ENCODE results near the gene TCF3. TPM values are rescaled to one million over a fixed set of nuclear protein-coding genes. Genes with fewer than 3 reads are reported as not detected.

TCF3 gene
- total RNA-seq, 3 donors from 2014 or later: 54.4 to 57.7 (median 57.4) TPM

- H3K4me3 ChIP-seq: no peak overlapping the region
- H3K36me3 ChIP-seq (ENCODE audit: low read depth): no peaks in the 10 kb centered on the region
- no peaks in the 10 kb centered on the region for H3K9me3 ChIP-seq
- no peaks in the 10 kb centered on the region for H3K4me1 ChIP-seq (ENCODE audit: low read depth)
- ATAC-seq (no peak), DNase-seq (peak in 1 of 3 donors; percentile 17)
- intact Hi-C loops (cut with DNase I, micrococcal nuclease): no loop called here
- TF ChIP-seq CTCF (IDR thresholded peaks at IDR 0.05): no peak
Observed at GRCh38 chr19:1680976-1681375, 28.6 kb upstream of the TCF3 start.

- TF ChIP-seq CTCF (IDR thresholded peaks at IDR 0.05): no peak
- ATAC-seq (no peak), DNase-seq (no peak)
- H3K4me1 ChIP-seq (ENCODE audit: low read depth): no peaks in the 10 kb centered on the region
- H3K36me3 ChIP-seq (ENCODE audit: low read depth): no peaks in the 10 kb centered on the region
- intact Hi-C loops (cut with DNase I, micrococcal nuclease): no loop called here
- H3K9me3 ChIP-seq: no peaks in the 10 kb centered on the region
- no peak overlapping the region for H3K4me3 ChIP-seq
Observed at GRCh38 chr19:1678073-1678472, 25.7 kb upstream of the TCF3 start.

GRCh38 chr19:1676351-1677266 lies 24.2 kb upstream of the TCF3 start:
- Histone ChIP-seq H3K36me3 (ENCODE audit: low read depth) (no peaks in the 10 kb centered on the region), H3K4me3 (no peak overlapping the region), H3K9me3 (no peaks in the 10 kb centered on the region), H3K4me1 (ENCODE audit: low read depth) (peaks cover 9% of the 10 kb centered on the region)
- intact Hi-C loops (cut with DNase I, micrococcal nuclease): no loop called here
- no peak for TF ChIP-seq CTCF (IDR thresholded peaks at IDR 0.05)
- no peak for DNase-seq
- ATAC-seq: no peak

GRCh38 chr19:1675633-1676350 lies 23.4 kb upstream of the TCF3 start:
- ATAC-seq (no peak), DNase-seq (no peak)
- no peaks in the 10 kb centered on the region for H3K9me3 ChIP-seq
- no peak overlapping the region for H3K4me3 ChIP-seq
- no peak for TF ChIP-seq CTCF (IDR thresholded peaks at IDR 0.05)
- no peaks in the 10 kb centered on the region for H3K36me3 ChIP-seq (ENCODE audit: low read depth)
- H3K4me1 ChIP-seq (ENCODE audit: low read depth): peaks cover 9% of the 10 kb centered on the region
- intact Hi-C loops (cut with DNase I, micrococcal nuclease): no loop called here

GRCh38 chr19:1674293-1674679 lies 21.9 kb upstream of the TCF3 start:
- no peak for DNase-seq
- intact Hi-C loops (cut with DNase I, micrococcal nuclease): no loop called here
- no peak overlapping the region for H3K4me3 ChIP-seq
- H3K9me3 ChIP-seq: no peaks in the 10 kb centered on the region
- no peaks in the 10 kb centered on the region for H3K36me3 ChIP-seq (ENCODE audit: low read depth)
- no peak for ATAC-seq
- peaks cover 9% of the 10 kb centered on the region for H3K4me1 ChIP-seq (ENCODE audit: low read depth)
- TF ChIP-seq CTCF (IDR thresholded peaks at IDR 0.05): no peak
